ENCODE results near the gene MRPL27. TPM values are rescaled to one million over a fixed set of nuclear protein-coding genes. Genes with fewer than 3 reads are reported as not detected.

The MRPL27 gene
- total RNA-seq, 1 experiment from 2014 or later, result 79.0 TPM

GRCh38 chr17:50382931-50383330 lies 9.9 kb upstream of the MRPL27 start:
- Mint-ChIP-seq H3K4me3 (ENCODE audit: low read depth, unreplicated experiment) (no peak overlapping the region), H3K9me3 (ENCODE audit: low read depth, unreplicated experiment) (no peaks in the 10 kb centered on the region), H3K4me1 (ENCODE audit: low read depth, unreplicated experiment) (no peaks in the 10 kb centered on the region), H3K36me3 (ENCODE audit: insufficient read depth, unreplicated experiment) (peaks cover 86% of the 10 kb centered on the region), H3K27ac (ENCODE audit: unreplicated experiment) (no peak overlapping the region), H3K27me3 (ENCODE audit: unreplicated experiment) (no peaks in the 10 kb centered on the region)
- BruUV-seq (replicated peaks), result no TSS peak
- CTCF ChIA-PET, result interaction anchor here (0.6 to 0.7 kb wide), 2 partner anchors 309 to 539 kb away, joined by 3 to 6 read pairs; no protein-coding TSS in a partner anchor
- no peak for TF ChIP-seq CTCF (IDR thresholded peaks at IDR 0.05; ENCODE audit: unreplicated experiment)
- intact Hi-C loops (cut with micrococcal nuclease; ENCODE audit: unreplicated experiment), result no loop called here
- no peak for DNase-seq

GRCh38 chr17:50381920-50382319 lies 8.9 kb upstream of the MRPL27 start:
- Mint-ChIP-seq H3K27ac (ENCODE audit: unreplicated experiment) (no peak overlapping the region), H3K4me1 (ENCODE audit: low read depth, unreplicated experiment) (no peaks in the 10 kb centered on the region), H3K27me3 (ENCODE audit: unreplicated experiment) (no peaks in the 10 kb centered on the region), H3K9me3 (ENCODE audit: low read depth, unreplicated experiment) (no peaks in the 10 kb centered on the region), H3K36me3 (ENCODE audit: insufficient read depth, unreplicated experiment) (peaks cover 81% of the 10 kb centered on the region), H3K4me3 (ENCODE audit: low read depth, unreplicated experiment) (no peak overlapping the region)
- no TSS peak for BruUV-seq (replicated peaks)
- no peak for DNase-seq
- intact Hi-C loops (cut with micrococcal nuclease; ENCODE audit: unreplicated experiment), result no loop called here
- CTCF ChIA-PET, result interaction anchor here (0.6 to 1.3 kb wide), 2 partner anchors 15 to 67 kb away, joined by 6 to 11 read pairs; partner anchors contain the start of gene LRRC59
- no peak for TF ChIP-seq CTCF (IDR thresholded peaks at IDR 0.05; ENCODE audit: unreplicated experiment)

- TSS peak; percentile 39 for BruUV-seq (replicated peaks)
- peaks cover 75% of the 10 kb centered on the region for H3K36me3 Mint-ChIP-seq (ENCODE audit: insufficient read depth, unreplicated experiment)
- DNase-seq, result no peak
- intact Hi-C loops (cut with micrococcal nuclease; ENCODE audit: unreplicated experiment), result no loop called here
- CTCF ChIA-PET, result interaction anchor here (0.6 to 1.3 kb wide), 2 partner anchors 16 to 68 kb away, joined by 6 to 11 read pairs; partner anchors contain the start of gene LRRC59
- no peaks in the 10 kb centered on the region for H3K4me1 Mint-ChIP-seq (ENCODE audit: low read depth, unreplicated experiment)
- no peak overlapping the region for H3K27ac Mint-ChIP-seq (ENCODE audit: unreplicated experiment)
- TF ChIP-seq CTCF (IDR thresholded peaks at IDR 0.05; ENCODE audit: unreplicated experiment), result no peak
- H3K4me3 Mint-ChIP-seq (ENCODE audit: low read depth, unreplicated experiment), result no peak overlapping the region
- H3K9me3 Mint-ChIP-seq (ENCODE audit: low read depth, unreplicated experiment), result no peaks in the 10 kb centered on the region
- no peaks in the 10 kb centered on the region for H3K27me3 Mint-ChIP-seq (ENCODE audit: unreplicated experiment)
These were observed 8.4 kb upstream of the MRPL27 start for GRCh38 chr17:50381260-50381815.

- no peaks in the 10 kb centered on the region for H3K27me3 Mint-ChIP-seq (ENCODE audit: unreplicated experiment)
- H3K9me3 Mint-ChIP-seq (ENCODE audit: low read depth, unreplicated experiment), result no peaks in the 10 kb centered on the region
- BruUV-seq (replicated peaks), result no TSS peak
- CTCF ChIA-PET, result interaction anchor here (0.5 to 1.3 kb wide), 2 partner anchors 16 to 17 kb away, joined by 5 to 11 read pairs; partner anchors contain the start of gene LRRC59
- no peak for DNase-seq
- TF ChIP-seq CTCF (IDR thresholded peaks at IDR 0.05; ENCODE audit: unreplicated experiment), result no peak
- intact Hi-C loops (cut with micrococcal nuclease; ENCODE audit: unreplicated experiment), result no loop called here
- no peak overlapping the region for H3K4me3 Mint-ChIP-seq (ENCODE audit: low read depth, unreplicated experiment)
- H3K36me3 Mint-ChIP-seq (ENCODE audit: insufficient read depth, unreplicated experiment), result peaks cover 70% of the 10 kb centered on the region
- no peak overlapping the region for H3K27ac Mint-ChIP-seq (ENCODE audit: unreplicated experiment)
- no peaks in the 10 kb centered on the region for H3K4me1 Mint-ChIP-seq (ENCODE audit: low read depth, unreplicated experiment)
These were observed 7.6 kb upstream of the MRPL27 start for GRCh38 chr17:50380369-50381259.

Data from Calu3 (cell line).